Middle frontal gyrus (tissue), 1 donor: ENCODE results near the gene COX6A2.
"Not testable (repeated sequence)": the region's sequence is repeated elsewhere in the genome, so short reads cannot be mapped to it uniquely, and the experiment has no call there.

Experiments used
- DNase-seq: peaks from one replicate; pipeline ENCODE4 v3.0.0-alpha.2; 2015; ENCODE audit warnings: low spot score; ENCODE audit errors: extremely low spot score

COX6A2 gene

GRCh38 chr16:31438414-31438813 is 10.3 kb upstream of the COX6A2 start:
- no peak for DNase-seq

- no peak for DNase-seq
Observed at GRCh38 chr16:31436221-31437045, 8.3 kb upstream of the COX6A2 start.

GRCh38 chr16:31435341-31436220 is 7.4 kb upstream of the COX6A2 start:
- DNase-seq, result no peak

- DNase-seq, result no peak
Observed at GRCh38 chr16:31430380-31431052, 2.4 kb upstream of the COX6A2 start.

GRCh38 chr16:31429796-31430195 is 1.6 kb upstream of the COX6A2 start:
- no peak for DNase-seq

- DNase-seq, result no peak
Observed at GRCh38 chr16:31429314-31429713, 1.2 kb upstream of the COX6A2 start.

- DNase-seq, result no peak
Observed at GRCh38 chr16:31428638-31429247, 583 bp upstream of the COX6A2 start.

- DNase-seq, result peak; percentile 24
Observed at GRCh38 chr16:31427441-31428278, 500 bp downstream of the COX6A2 start.

- no peak for DNase-seq
Observed at GRCh38 chr16:31423801-31424200, 4.4 kb downstream of the COX6A2 start.

- no peak for DNase-seq
Observed at GRCh38 chr16:31423241-31423640, 4.9 kb downstream of the COX6A2 start.

GRCh38 chr16:31421587-31421986 is 6.6 kb downstream of the COX6A2 start:
- DNase-seq, result no peak

GRCh38 chr16:31420037-31420436 is 8.1 kb downstream of the COX6A2 start:
- DNase-seq, result no peak

GRCh38 chr16:31417916-31418315 is 10.2 kb downstream of the COX6A2 start:
- DNase-seq, result no peak

GRCh38 chr16:31417036-31417435 is 11.1 kb downstream of the COX6A2 start:
- not testable (repeated sequence) for DNase-seq

- no peak for DNase-seq
Observed at GRCh38 chr16:31416371-31416770, 11.8 kb downstream of the COX6A2 start.

- DNase-seq, result no peak
Observed at GRCh38 chr16:31414706-31415105, 13.5 kb downstream of the COX6A2 start.

- DNase-seq, result no peak
Observed at GRCh38 chr16:31413943-31414342, 14.2 kb downstream of the COX6A2 start.

- DNase-seq, result no peak
Observed at GRCh38 chr16:31413381-31413780, 14.8 kb downstream of the COX6A2 start.

GRCh38 chr16:31412750-31413149 is 15.4 kb downstream of the COX6A2 start:
- DNase-seq, result no peak

GRCh38 chr16:31411024-31411844 is 16.9 kb downstream of the COX6A2 start:
- DNase-seq, result no peak
